ENCODE results near the gene PDE10A.
"Not testable (repeated sequence)": the region's sequence is repeated elsewhere in the genome, so short reads cannot be mapped to it uniquely, and the experiment has no call there.

The PDE10A gene

DNA sequence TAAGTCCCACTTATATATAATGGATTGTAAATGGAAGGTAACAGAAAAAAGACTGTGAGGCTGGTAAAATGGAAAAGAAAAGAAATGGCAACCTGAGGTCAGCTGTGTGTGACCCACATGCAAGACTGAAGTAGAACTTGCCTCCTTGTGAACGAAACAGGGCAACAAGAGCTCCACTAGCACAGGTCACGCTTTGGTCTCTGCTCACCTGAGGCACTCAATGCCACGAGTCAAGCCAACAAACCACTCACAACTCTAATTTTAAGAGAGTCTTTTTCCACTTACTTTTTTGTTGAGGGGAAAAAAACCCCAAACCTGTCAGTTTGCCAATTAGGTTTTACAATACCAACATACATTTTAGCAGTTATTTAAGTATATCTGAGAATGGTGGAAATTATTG lies 65.2 kb downstream of the PDE10A start:
- H3K4me1 Mint-ChIP-seq = peaks cover 5% of the 10 kb centered on the region
- H3K27ac Mint-ChIP-seq = no peak overlapping the region
- no peak overlapping the region for H3K4me3 Mint-ChIP-seq
- no peaks in the 10 kb centered on the region for H3K27me3 Mint-ChIP-seq (ENCODE audit: low read depth)
- TF ChIP-seq CTCF (IDR thresholded peaks at IDR 0.05; ENCODE audit: unreplicated experiment in 3 of 3) = no peak
- peaks cover 23% of the 10 kb centered on the region for H3K9me3 Mint-ChIP-seq
- H3K36me3 Mint-ChIP-seq (ENCODE audit: low read depth) = peaks cover 24% of the 10 kb centered on the region

DNA sequence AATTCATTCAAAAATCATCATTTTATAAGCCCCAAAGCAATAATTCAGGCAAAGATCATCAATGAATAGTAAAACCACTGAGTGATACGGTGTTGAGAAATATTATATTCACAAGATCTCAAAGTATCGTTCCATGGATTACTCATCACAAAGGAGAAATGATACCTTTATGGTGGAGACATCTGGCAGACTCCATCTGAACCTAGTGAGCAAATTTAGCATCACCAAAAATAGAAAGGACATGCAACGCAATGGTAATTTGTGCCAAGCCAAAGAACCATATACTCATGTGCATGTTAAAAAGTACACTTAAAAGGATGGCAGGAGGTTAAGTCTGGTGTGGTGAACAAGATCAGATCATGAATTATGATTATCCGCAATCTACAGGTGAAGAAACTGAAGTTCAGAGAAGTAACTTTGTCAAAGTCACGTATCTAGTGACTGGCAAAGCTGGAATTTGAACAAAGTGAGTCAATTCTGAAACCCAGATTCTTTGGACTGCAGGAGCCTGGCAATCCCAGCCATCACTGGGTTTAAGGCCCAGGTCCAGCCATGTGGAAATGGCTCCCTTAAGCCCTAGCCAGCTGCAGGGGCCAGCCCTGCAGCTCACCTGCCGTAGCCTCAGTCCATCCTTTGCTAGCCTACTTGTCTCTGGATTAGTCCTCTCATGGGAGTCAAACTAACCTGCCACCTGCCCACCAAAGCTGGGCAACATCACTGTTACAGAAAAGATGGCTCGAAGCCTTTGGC lies 68.3 kb downstream of the PDE10A start:
- Mint-ChIP-seq H3K4me3 (no peak overlapping the region), H3K4me1 (peaks cover 5% of the 10 kb centered on the region), H3K9me3 (peaks cover 35% of the 10 kb centered on the region), H3K27ac (no peak overlapping the region), H3K36me3 (ENCODE audit: low read depth) (peaks cover 28% of the 10 kb centered on the region), H3K27me3 (ENCODE audit: low read depth) (no peaks in the 10 kb centered on the region)
- TF ChIP-seq CTCF (IDR thresholded peaks at IDR 0.05; ENCODE audit: unreplicated experiment in 3 of 3) = no peak

DNA sequence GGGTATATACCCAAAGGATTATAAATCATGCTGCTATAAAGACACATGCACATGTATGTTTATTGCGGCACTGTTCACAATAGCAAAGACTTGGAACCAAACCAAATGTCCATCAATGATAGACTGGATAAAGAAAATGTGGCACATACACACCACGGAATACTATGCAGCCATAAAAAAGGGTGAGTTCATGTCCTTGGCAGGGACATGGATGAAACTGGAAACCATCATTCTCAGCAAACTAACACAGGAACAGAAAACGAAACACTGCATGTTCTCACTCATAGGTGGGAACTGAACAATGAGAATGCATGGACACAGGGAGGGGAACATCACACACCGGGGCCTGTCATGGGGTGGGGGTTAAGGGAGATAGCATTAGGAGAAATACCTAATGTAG lies 70.1 kb downstream of the PDE10A start:
- H3K4me1 Mint-ChIP-seq; H3K27me3 Mint-ChIP-seq (ENCODE audit: low read depth); H3K4me3 Mint-ChIP-seq; H3K27ac Mint-ChIP-seq: not testable (repeated sequence)
- peaks cover 28% of the 10 kb centered on the region for H3K36me3 Mint-ChIP-seq (ENCODE audit: low read depth)
- peaks cover 35% of the 10 kb centered on the region for H3K9me3 Mint-ChIP-seq

GRCh38 chr6:165588515-165588914 lies 74.5 kb downstream of the PDE10A start:
- Mint-ChIP-seq H3K36me3 (ENCODE audit: low read depth) (peaks cover 33% of the 10 kb centered on the region), H3K4me3 (no peak overlapping the region), H3K27ac (no peak overlapping the region), H3K4me1 (no peaks in the 10 kb centered on the region), H3K27me3 (ENCODE audit: low read depth) (no peaks in the 10 kb centered on the region), H3K9me3 (peaks cover 29% of the 10 kb centered on the region)
- no peak for TF ChIP-seq CTCF (IDR thresholded peaks at IDR 0.05; ENCODE audit: unreplicated experiment in 3 of 3)

- Mint-ChIP-seq H3K27ac (no peak overlapping the region), H3K27me3 (ENCODE audit: low read depth) (no peaks in the 10 kb centered on the region), H3K36me3 (ENCODE audit: low read depth) (peaks cover 26% of the 10 kb centered on the region), H3K4me1 (no peaks in the 10 kb centered on the region), H3K9me3 (peaks cover 19% of the 10 kb centered on the region), H3K4me3 (no peak overlapping the region)
- no peak for TF ChIP-seq CTCF (IDR thresholded peaks at IDR 0.05; ENCODE audit: unreplicated experiment in 3 of 3)
Observed at GRCh38 chr6:165587206-165587605, 75.8 kb downstream of the PDE10A start.

DNA sequence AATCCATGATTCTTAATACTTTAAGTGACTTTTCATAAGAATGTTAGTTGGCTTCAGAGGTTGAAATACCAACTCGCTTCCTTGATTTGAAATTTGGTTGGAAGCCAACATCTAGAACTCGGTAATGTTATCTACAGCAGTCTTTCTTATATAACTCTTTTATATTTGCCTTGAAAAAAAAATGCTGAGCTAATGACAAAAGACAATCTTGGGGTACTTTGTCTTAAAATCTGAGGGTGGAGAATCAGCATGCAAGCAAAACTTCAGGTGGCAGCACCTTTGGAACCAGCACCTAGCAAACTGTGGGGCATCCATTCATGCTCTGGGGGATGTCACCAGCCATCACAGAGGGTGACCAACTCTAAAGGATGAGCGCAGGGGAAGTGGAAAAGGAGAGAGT lies 76.3 kb downstream of the PDE10A start:
- no peaks in the 10 kb centered on the region for H3K4me1 Mint-ChIP-seq
- H3K36me3 Mint-ChIP-seq (ENCODE audit: low read depth) = peaks cover 26% of the 10 kb centered on the region
- peaks cover 14% of the 10 kb centered on the region for H3K9me3 Mint-ChIP-seq
- no peak for TF ChIP-seq CTCF (IDR thresholded peaks at IDR 0.05; ENCODE audit: unreplicated experiment in 3 of 3)
- H3K27me3 Mint-ChIP-seq (ENCODE audit: low read depth) = no peaks in the 10 kb centered on the region
- H3K4me3 Mint-ChIP-seq = no peak overlapping the region
- H3K27ac Mint-ChIP-seq = no peak overlapping the region
